Natural killer cell (primary cell): ENCODE results near the gene TMEM126A. TPM values are rescaled to one million over a fixed set of nuclear protein-coding genes. Genes with fewer than 3 reads are reported as not detected.
A peak's percentile ranks its signal among the peaks of the same experiment; 100 is the strongest.

Experiments
- ATAC-seq, 3 donors: fragments of 150-1000 bp in 2 of 3; fragments of 200-7000 bp in 1 of 3; cut with Tn5 transposase; 1 replicate in 1 of 3; 2 replicates in 2 of 3; pipeline ENCODE4 v1.10.0; 2021; ENCODE audit warnings: mild to moderate bottlenecking in 2 of 3, moderate library complexity in 2 of 3
- DNase-seq, 2 donors: peaks; one replicate each; pipeline versions ENCODE4 v3.0.0 to v3.0.0-alpha.2; 2013 to 2021; ENCODE audit warnings: mixed read lengths in 1 of 2
- H3K27ac ChIP-seq: one replicate; pipeline ENCODE4 v1.5.1; 2013; ENCODE audit warnings: mild to moderate bottlenecking, low read length
- H3K27me3 ChIP-seq: one replicate; pipeline ENCODE4 v1.6.1; 2013; ENCODE audit warnings: low read length; ENCODE audit not compliant: control insufficient read depth, insufficient read depth
- H3K36me3 ChIP-seq: one replicate; pipeline ENCODE4 v1.6.1; 2013; ENCODE audit warnings: low read length; ENCODE audit not compliant: control insufficient read depth, insufficient read depth
- H3K4me1 ChIP-seq: one replicate; pipeline ENCODE4 v1.6.1; 2013; ENCODE audit warnings: low read length; ENCODE audit not compliant: control insufficient read depth, insufficient read depth
- H3K4me3 ChIP-seq: one replicate; pipeline ENCODE4 v1.5.1; 2013; ENCODE audit warnings: low read length
- H3K9me3 ChIP-seq: one replicate; pipeline ENCODE4 v1.6.1; 2013; ENCODE audit warnings: low read length; ENCODE audit not compliant: control insufficient read depth, insufficient read depth
- H3K27ac Mint-ChIP-seq, 2 donors: one replicate each; pipeline ENCODE4 v1.8.0; 2022; ENCODE audit warnings: mild to moderate bottlenecking in 2 of 2, mixed read lengths in 2 of 2, moderate library complexity in 1 of 2
- H3K27me3 Mint-ChIP-seq, 2 donors: one replicate each; pipeline ENCODE4 v1.8.0; 2022; ENCODE audit warnings: low read depth in 2 of 2, mixed read lengths in 2 of 2
- H3K36me3 Mint-ChIP-seq: one replicate; pipeline ENCODE4 v1.8.0; 2022; ENCODE audit warnings: mixed read lengths
- H3K4me1 Mint-ChIP-seq, 2 donors: one replicate each; pipeline ENCODE4 v1.8.0; 2022; ENCODE audit warnings: mixed read lengths in 2 of 2
- H3K4me3 Mint-ChIP-seq: one replicate; pipeline ENCODE4 v1.8.0; 2022; ENCODE audit warnings: mild to moderate bottlenecking, moderate library complexity, mixed read lengths
- H3K9me3 Mint-ChIP-seq, 2 donors: one replicate each; pipeline ENCODE4 v1.8.0; 2022; ENCODE audit warnings: mixed read lengths in 2 of 2
- WGBS: methylation state at CpG from one replicate; pipeline ENCODE4 v1.1.7; 2013; ENCODE audit warnings: missing lambda C conversion rate; ENCODE audit not compliant: insufficient coverage; 5-methylcytosine and 5-hydroxymethylcytosine counted together
- intact Hi-C: fragments of 100-400 bp; cut with micrococcal nuclease; formaldehyde crosslinking; loops from one replicate; pipeline ENCODE4 v1.14.2; 2022
- total RNA-seq, 4 donors: library from RNA; stranded (reverse); fragments of 120-200 nt in 1 of 4; gene quantifications; one replicate each; pipeline versions ENCODE4 v1.2.3 to v1.2.4, GENCODE V29; 2013 to 2022
- TF ChIP-seq, protein P1 (sequence below): fragments of 200-600 bp; IDR thresholded peaks from one replicate; pipeline ENCODE4 v1.8.0; 2022; ENCODE audit warnings: antibody characterized with exemption

The TMEM126A gene
- total RNA-seq, 3 donors from 2014 or later (not counting 1 experiment from before 2014, with no cell fraction given) = 16.8 to 27.6 (median 23.2) TPM

- no peaks in the 10 kb centered on the region for H3K27me3 ChIP-seq
- no peaks in the 10 kb centered on the region for H3K9me3 ChIP-seq
- H3K27ac ChIP-seq = no peak overlapping the region
- WGBS = 18% methylated on average over 3 of the region's 4 CpGs
- no peak for DNase-seq
- Mint-ChIP-seq H3K36me3 (peaks cover 7% of the 10 kb centered on the region), H3K4me3 (peak overlapping the region; percentile 98), H3K9me3 (no peaks in the 10 kb centered on the region), H3K27me3 (no peaks in the 10 kb centered on the region), H3K4me1 (peaks cover 64 to 74% of the 10 kb centered on the region in 2 donors), H3K27ac (peak overlapping the region; percentile 31 to 98)
- no peak for ATAC-seq
- H3K4me3 ChIP-seq = no peak overlapping the region
- peaks cover 41% of the 10 kb centered on the region for H3K36me3 ChIP-seq
- intact Hi-C loops = loop anchor here (5.0 kb wide), 1 partner anchor 405 kb away; the partner anchor contains the start of gene PICALM
- TF ChIP-seq, protein P1, sequence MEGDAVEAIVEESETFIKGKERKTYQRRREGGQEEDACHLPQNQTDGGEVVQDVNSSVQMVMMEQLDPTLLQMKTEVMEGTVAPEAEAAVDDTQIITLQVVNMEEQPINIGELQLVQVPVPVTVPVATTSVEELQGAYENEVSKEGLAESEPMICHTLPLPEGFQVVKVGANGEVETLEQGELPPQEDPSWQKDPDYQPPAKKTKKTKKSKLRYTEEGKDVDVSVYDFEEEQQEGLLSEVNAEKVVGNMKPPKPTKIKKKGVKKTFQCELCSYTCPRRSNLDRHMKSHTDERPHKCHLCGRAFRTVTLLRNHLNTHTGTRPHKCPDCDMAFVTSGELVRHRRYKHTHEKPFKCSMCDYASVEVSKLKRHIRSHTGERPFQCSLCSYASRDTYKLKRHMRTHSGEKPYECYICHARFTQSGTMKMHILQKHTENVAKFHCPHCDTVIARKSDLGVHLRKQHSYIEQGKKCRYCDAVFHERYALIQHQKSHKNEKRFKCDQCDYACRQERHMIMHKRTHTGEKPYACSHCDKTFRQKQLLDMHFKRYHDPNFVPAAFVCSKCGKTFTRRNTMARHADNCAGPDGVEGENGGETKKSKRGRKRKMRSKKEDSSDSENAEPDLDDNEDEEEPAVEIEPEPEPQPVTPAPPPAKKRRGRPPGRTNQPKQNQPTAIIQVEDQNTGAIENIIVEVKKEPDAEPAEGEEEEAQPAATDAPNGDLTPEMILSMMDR = no peak
- peaks cover 11% of the 10 kb centered on the region for H3K4me1 ChIP-seq
These were observed 14.4 kb downstream of the TMEM126A start for GRCh38 chr11:85661972-85662664.

- no peaks in the 10 kb centered on the region for H3K27me3 Mint-ChIP-seq
- Histone ChIP-seq H3K27ac (peak overlapping the region; percentile 100), H3K4me1 (peaks cover 11% of the 10 kb centered on the region), H3K36me3 (peaks cover 30% of the 10 kb centered on the region), H3K4me3 (peak overlapping the region; percentile 94), H3K27me3 (no peaks in the 10 kb centered on the region), H3K9me3 (no peaks in the 10 kb centered on the region)
- H3K27ac Mint-ChIP-seq = peak overlapping the region; percentile 98
- DNase-seq = peak in 1 of 2 donors; percentile 61
- peak overlapping the region; percentile 98 for H3K4me3 Mint-ChIP-seq
- ATAC-seq = peak in 2 of 3 donors; percentile 13 to 30
- 15% methylated on average over 8 of the region's 10 CpGs for WGBS
- H3K4me1 Mint-ChIP-seq = peaks cover 63 to 70% of the 10 kb centered on the region in 2 donors
- TF ChIP-seq, protein P1 = no peak
- intact Hi-C loops = loop anchor here (5.0 kb wide), 1 partner anchor 404 kb away; the partner anchor contains the start of gene PICALM
- no peaks in the 10 kb centered on the region for H3K9me3 Mint-ChIP-seq
- peaks cover 7% of the 10 kb centered on the region for H3K36me3 Mint-ChIP-seq
These were observed 15.4 kb downstream of the TMEM126A start for GRCh38 chr11:85663080-85663752.

DNA sequence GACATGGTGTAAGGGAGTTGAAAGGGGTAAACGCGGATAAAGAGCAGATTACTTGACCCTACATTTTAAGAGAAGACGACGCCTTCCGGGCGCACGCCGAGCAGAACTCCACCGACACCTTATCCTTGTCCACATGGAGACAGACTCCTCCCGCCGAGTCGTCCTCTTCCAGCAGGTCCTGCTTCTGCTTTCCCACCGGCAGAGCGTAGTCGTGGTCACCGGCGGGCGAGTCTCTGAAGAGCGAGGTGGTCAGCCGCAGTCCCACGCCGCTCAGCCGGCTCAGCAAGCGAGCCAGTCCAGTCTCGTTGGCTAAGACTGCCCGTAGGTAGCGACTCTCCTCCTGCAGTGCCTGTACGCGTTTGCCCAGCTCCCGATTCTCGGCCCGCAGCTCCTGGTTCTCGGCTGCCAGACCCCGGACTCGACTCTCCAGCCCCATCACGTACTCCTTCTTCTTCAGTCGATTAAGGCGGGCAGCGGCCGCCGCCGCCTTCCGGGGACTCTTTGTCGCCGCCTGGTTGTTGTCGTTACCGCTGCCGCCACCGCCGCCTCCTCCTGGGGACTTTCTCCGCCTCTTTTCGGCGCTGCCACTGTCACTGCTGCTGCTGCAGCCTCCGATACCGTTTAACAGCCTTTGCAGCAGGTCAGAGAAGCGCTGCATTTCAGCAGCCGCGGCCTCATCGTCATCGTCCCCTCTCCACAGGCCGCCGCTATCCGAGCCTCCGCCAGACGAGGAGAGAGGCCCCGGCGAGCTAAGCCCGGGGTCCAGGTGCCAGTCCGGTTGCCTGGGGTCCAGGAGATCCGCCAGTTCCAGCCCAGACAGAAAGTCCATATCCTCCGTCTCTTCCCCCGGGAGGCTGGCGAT is 16.2 kb downstream of the TMEM126A start:
- intact Hi-C loops = loop anchor here (1.0 to 5.0 kb wide), 6 partner anchors 17 to 581 kb away; partner anchors contain the start of genes CCDC83, PICALM, TMEM126A and TMEM126B
- Mint-ChIP-seq H3K4me1 (peaks cover 59 to 64% of the 10 kb centered on the region in 2 donors), H3K27ac (peak overlapping the region; percentile 98), H3K9me3 (no peaks in the 10 kb centered on the region), H3K27me3 (no peaks in the 10 kb centered on the region), H3K36me3 (peaks cover 7% of the 10 kb centered on the region), H3K4me3 (peak overlapping the region; percentile 98)
- peak overlapping the region; percentile 94 for H3K4me3 ChIP-seq
- TF ChIP-seq, protein P1 = peak; percentile 51
- WGBS = under 1% methylated on average over 71 of the region's 73 CpGs
- ATAC-seq (peak; percentile 77 to 90 (median 80)), DNase-seq (peak; percentile 86 to 95)
- H3K9me3 ChIP-seq = no peaks in the 10 kb centered on the region
- peak overlapping the region; percentile 100 for H3K27ac ChIP-seq
- no peaks in the 10 kb centered on the region for H3K27me3 ChIP-seq
- H3K36me3 ChIP-seq = peaks cover 24% of the 10 kb centered on the region
- H3K4me1 ChIP-seq = peaks cover 11% of the 10 kb centered on the region
